HEK293T (cell line): ENCODE results near the gene TPRKB.
"Not testable (repeated sequence)": the region's sequence is repeated elsewhere in the genome, so short reads cannot be mapped to it uniquely, and the experiment has no call there.

ENCODE experiments used
- CTCF ChIA-PET: fragments of 350-600 bp; formaldehyde crosslinking; extraction: SDS; loops from one replicate; lab custom pipeline; 2021; ENCODE audit warnings: antibody characterized with exemption, inconsistent platforms; lab: Yijun Ruan, JAX
- POLR2A ChIA-PET: fragments of 350-600 bp; formaldehyde crosslinking; extraction: SDS; loops from one replicate; lab custom pipeline; 2020; ENCODE audit warnings: antibody characterized with exemption, inconsistent platforms; lab: Yijun Ruan, JAX
- DNase-seq: peaks from one replicate; pipeline ENCODE4 v3.0.0; 2012; ENCODE audit warnings: mixed read lengths; ENCODE audit errors: extremely low spot score
- ARNT ChIP-seq: fragments of 450-650 bp; IDR thresholded peaks from 2 replicates; pipeline ENCODE4 v1.6.1; 2017; ENCODE audit warnings: mild to moderate bottlenecking
- BHLHE40 ChIP-seq: fragments of 450-650 bp; IDR thresholded peaks from 2 replicates; pipeline ENCODE4 v1.6.1; 2016; ENCODE audit warnings: mild to moderate bottlenecking, moderate library complexity, borderline replicate concordance
- CTBP1 ChIP-seq: fragments of 450-650 bp; IDR thresholded peaks from 2 replicates; pipeline ENCODE4 v1.6.1; 2016; ENCODE audit warnings: borderline replicate concordance
- ELF4 ChIP-seq: fragments of 450-650 bp; IDR thresholded peaks from 2 replicates; pipeline ENCODE4 v1.6.1; 2017; ENCODE audit warnings: antibody characterized with exemption
- FOXA1 ChIP-seq: fragments of 450-650 bp; IDR thresholded peaks from 2 replicates; pipeline ENCODE4 v1.6.1; 2016; ENCODE audit warnings: mild to moderate bottlenecking
- FOXK2 ChIP-seq: fragments of 450-650 bp; IDR thresholded peaks from 2 replicates; pipeline ENCODE4 v1.6.1; 2016; ENCODE audit warnings: mild to moderate bottlenecking
- FOXM1 ChIP-seq: fragments of 450-650 bp; IDR thresholded peaks from 2 replicates; pipeline ENCODE4 v1.6.1; 2017; ENCODE audit warnings: mild to moderate bottlenecking, borderline replicate concordance
- HDGF ChIP-seq: fragments of 450-650 bp; IDR thresholded peaks from 2 replicates; pipeline ENCODE4 v1.6.1; 2017; ENCODE audit warnings: antibody characterized with exemption, borderline replicate concordance
- L3MBTL2 ChIP-seq: fragments of 450-650 bp; conservative IDR thresholded peaks from 2 replicates; pipeline ENCODE4 v1.6.1; 2016; ENCODE audit warnings: mild to moderate bottlenecking
- LEF1 ChIP-seq: fragments of 450-650 bp; IDR thresholded peaks from 2 replicates; pipeline ENCODE4 v1.6.1; 2017; ENCODE audit warnings: mild to moderate bottlenecking, borderline replicate concordance
- NFRKB ChIP-seq: fragments of 450-650 bp; IDR thresholded peaks from 2 replicates; pipeline ENCODE4 v1.6.1; 2016; ENCODE audit warnings: mild to moderate bottlenecking, moderate library complexity
- PKNOX1 ChIP-seq: fragments of 450-650 bp; IDR thresholded peaks from 2 replicates; pipeline ENCODE4 v1.6.1; 2016
- SP1 ChIP-seq: fragments of 450-650 bp; IDR thresholded peaks from 2 replicates; pipeline ENCODE4 v1.6.1; 2017
- SUZ12 ChIP-seq: fragments of 450-650 bp; IDR thresholded peaks from 2 replicates; pipeline ENCODE4 v1.6.1; 2016; ENCODE audit warnings: mild to moderate bottlenecking
- TARDBP ChIP-seq: fragments of 450-650 bp; IDR thresholded peaks from 2 replicates; pipeline ENCODE4 v1.6.1; 2016
- ZNF384 ChIP-seq: fragments of 450-650 bp; IDR thresholded peaks from 2 replicates; pipeline ENCODE4 v1.6.1; 2016

The TPRKB gene

GRCh38 chr2:73707636-73708035 is 29.5 kb downstream of the TPRKB start:
- DNase-seq, result no peak
- ChIA-PET CTCF (no interaction called here), POLR2A (interaction anchor here (1.6 kb wide), 1 partner anchor 29 kb away, joined by 7 read pairs; the partner anchor contains the start of gene TPRKB)
- no peak for TF ChIP-seq LEF1
- no peak for TF ChIP-seq L3MBTL2
- TF ChIP-seq FOXA1, result no peak
- no peak for TF ChIP-seq HDGF
- no peak for TF ChIP-seq NFRKB
- TF ChIP-seq FOXM1, result no peak
- TF ChIP-seq SP1, result no peak
- no peak for TF ChIP-seq SUZ12
- no peak for TF ChIP-seq ARNT
- TF ChIP-seq CTBP1, result no peak
- TF ChIP-seq ZNF384, result no peak
- TF ChIP-seq ELF4, result no peak

- POLR2A ChIA-PET, result interaction anchor here (1.6 kb wide), 1 partner anchor 30 kb away, joined by 7 read pairs; the partner anchor contains the start of gene TPRKB
- CTCF ChIA-PET, result no interaction called here
Measured at GRCh38 chr2:73707058-73707457, 30.1 kb downstream of the TPRKB start.

GRCh38 chr2:73705091-73705490 is 32.1 kb downstream of the TPRKB start:
- TF ChIP-seq ELF4 (no peak), LEF1 (no peak), BHLHE40 (no peak), HDGF (no peak), ZNF384 (no peak), SP1 (no peak), TARDBP (no peak), PKNOX1 (no peak), SUZ12 (no peak)
- ChIA-PET CTCF (no interaction called here), POLR2A (no interaction called here)
- no peak for DNase-seq

More at GRCh38 chr2:73707058-73707457, 30.1 kb downstream of the TPRKB start:
- TF ChIP-seq PKNOX1, result no peak
- no peak for TF ChIP-seq CTBP1
- no peak for TF ChIP-seq SP1
- TF ChIP-seq FOXM1, result no peak
- no peak for TF ChIP-seq FOXA1
- TF ChIP-seq BHLHE40, result no peak
- no peak for TF ChIP-seq ARNT
- no peak for TF ChIP-seq NFRKB
- no peak for TF ChIP-seq SUZ12
- no peak for DNase-seq

- no peak for TF ChIP-seq FOXK2
- TF ChIP-seq NFRKB, result no peak
- TF ChIP-seq SUZ12, result no peak
- no peak for TF ChIP-seq LEF1
- no peak for TF ChIP-seq CTBP1
- TF ChIP-seq FOXA1, result no peak
- no peak for TF ChIP-seq TARDBP
- TF ChIP-seq PKNOX1, result no peak
- TF ChIP-seq ELF4, result no peak
- no peak for TF ChIP-seq SP1
- no peak for TF ChIP-seq FOXM1
- TF ChIP-seq ZNF384, result no peak
- TF ChIP-seq ARNT, result no peak
- TF ChIP-seq HDGF, result no peak
- TF ChIP-seq L3MBTL2, result no peak
- TF ChIP-seq BHLHE40, result no peak
- DNase-seq, result no peak
- POLR2A ChIA-PET, result no interaction called here
- CTCF ChIA-PET, result no interaction called here
Measured at GRCh38 chr2:73704285-73704684, 32.9 kb downstream of the TPRKB start.

GRCh38 chr2:73703675-73704074 is 33.5 kb downstream of the TPRKB start:
- TF ChIP-seq FOXK2, result no peak
- no peak for TF ChIP-seq ELF4
- TF ChIP-seq TARDBP, result no peak
- ChIA-PET CTCF (no interaction called here), POLR2A (no interaction called here)
- DNase-seq, result no peak

GRCh38 chr2:73702852-73703493 is 34.2 kb downstream of the TPRKB start:
- POLR2A ChIA-PET, CTCF ChIA-PET, DNase-seq: not testable (repeated sequence)

GRCh38 chr2:73701968-73702665 is 35.0 kb downstream of the TPRKB start:
- DNase-seq, result no peak
- ChIA-PET CTCF (no interaction called here), POLR2A (no interaction called here)
- TF ChIP-seq SUZ12, result no peak
- TF ChIP-seq ZNF384, result no peak
- no peak for TF ChIP-seq TARDBP
- no peak for TF ChIP-seq L3MBTL2
- TF ChIP-seq FOXK2, result no peak
- TF ChIP-seq ARNT, result no peak
- TF ChIP-seq BHLHE40, result no peak
- TF ChIP-seq ELF4, result no peak
- TF ChIP-seq CTBP1, result no peak
- TF ChIP-seq SP1, result no peak
- no peak for TF ChIP-seq FOXA1
- TF ChIP-seq LEF1, result no peak
- TF ChIP-seq NFRKB, result no peak
- TF ChIP-seq PKNOX1, result no peak
- TF ChIP-seq FOXM1, result no peak
- TF ChIP-seq HDGF, result no peak

GRCh38 chr2:73701448-73701765 is 35.7 kb downstream of the TPRKB start:
- POLR2A ChIA-PET, DNase-seq, CTCF ChIA-PET: not testable (repeated sequence)
